Anterior cingulate cortex (tissue), 58 donors: ENCODE measurements around the gene OXCT1.
A peak's percentile ranks its signal among the peaks of the same experiment; 100 is the strongest.

ENCODE experiments used
- DNase-seq, 58 donors: peaks; one replicate each; lab custom pipeline; 2025; lab: John Stamatoyannopoulos, UW

The OXCT1 gene

DNA sequence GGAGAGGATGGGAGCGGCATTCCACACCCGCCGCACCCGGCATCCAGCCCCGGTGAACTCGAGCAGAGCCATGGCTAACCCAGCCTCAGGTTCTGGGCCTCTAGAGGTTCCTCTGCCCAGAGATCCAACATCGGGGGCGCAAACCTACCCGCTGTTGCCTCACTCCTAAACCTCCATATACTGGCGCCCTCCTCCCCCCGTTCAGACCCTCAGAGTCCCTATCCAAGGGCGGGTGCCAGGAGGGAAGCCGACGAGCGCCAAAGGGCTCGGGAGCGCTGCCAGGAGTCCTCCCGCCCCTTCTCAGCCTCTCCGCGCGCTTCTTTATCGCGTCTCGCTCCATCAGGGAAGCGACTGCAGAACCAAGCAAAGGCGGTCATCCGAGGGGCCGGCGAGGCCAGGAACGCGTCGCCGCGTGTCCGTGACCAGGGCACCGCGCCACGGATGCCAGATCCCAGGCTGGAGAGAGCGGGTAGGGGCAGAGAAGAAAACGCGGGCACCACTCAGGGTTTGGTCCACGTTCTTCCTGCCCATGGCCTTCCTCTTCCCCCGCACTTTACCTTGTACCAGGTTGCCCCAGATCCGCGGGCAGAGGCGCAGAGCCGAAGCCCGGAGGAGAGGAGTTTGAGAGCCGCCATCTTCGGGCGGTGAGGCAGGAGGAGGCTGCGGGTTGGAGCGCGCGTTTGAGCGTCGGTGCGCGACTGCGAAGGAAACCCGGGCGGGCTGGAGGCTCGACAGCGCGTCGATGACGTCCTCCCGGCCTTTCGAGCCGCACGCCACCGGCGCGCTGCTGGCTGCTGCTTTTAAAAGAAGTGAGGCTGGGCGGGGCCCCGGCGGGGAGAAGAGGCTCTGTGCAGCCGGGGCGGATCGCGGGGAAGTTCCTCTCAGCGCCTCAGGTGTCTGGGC lies at the start of gene OXCT1:
Gene OXCT1, minus strand, starts transcription at position 702 of the 903 bp plus-strand sequence. Its CDS starts 67 bp downstream, at position 635.
- DNase-seq, result peak in 57 of 58 donors; percentile 31 to 84 (median 63)

DNA sequence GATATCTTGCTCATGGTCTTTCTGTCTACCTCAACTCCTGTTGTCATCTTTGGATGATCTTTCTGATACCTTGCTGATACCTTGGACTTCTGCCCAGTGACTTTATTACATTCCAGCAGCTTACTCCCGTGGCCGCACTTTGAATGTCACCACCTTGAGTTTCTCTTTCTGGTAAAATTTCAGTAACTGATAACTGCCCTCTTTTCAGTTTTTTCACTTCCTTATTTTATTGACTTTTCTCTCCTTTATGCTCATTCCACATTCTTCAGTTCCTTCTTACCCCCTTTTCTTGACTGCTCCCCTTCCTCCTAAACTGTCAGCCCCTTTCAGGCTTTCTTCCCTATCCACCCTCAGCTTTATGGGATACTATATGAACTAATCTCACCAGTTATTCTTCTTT lies 47.9 kb upstream of the OXCT1 start:
- DNase-seq, result no peak

DNA sequence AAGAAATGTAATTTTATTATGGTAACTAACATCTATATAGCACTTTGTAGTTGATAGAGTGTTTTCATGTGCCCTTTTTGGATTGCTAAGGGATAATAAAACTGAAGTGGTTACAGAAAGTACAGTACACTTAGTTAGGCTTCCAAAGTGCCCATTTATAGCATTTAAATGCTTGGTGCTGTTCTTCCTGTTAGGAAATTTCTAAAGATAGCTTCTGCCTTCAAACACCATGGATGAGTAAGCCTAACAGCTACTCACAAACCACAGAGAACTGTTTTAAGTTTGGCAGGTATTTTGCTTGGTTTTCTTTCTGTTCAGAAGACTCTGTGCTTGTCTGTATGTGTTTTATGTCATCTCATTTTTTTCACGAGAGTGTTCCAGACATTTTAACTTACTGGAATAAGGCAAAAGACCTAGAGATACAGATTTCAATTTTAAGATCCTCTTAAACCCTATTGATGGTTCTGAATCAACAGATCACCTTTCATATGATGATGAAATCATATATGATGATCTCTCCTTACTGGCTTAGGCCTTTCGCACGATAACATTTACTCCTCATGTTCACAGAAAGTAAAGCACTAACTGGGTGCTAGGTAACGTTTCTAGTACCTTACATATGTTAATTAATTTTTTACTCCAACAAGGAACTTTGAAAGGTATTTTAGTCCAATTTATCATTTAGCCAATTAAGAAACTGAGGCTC lies 38.3 kb upstream of the OXCT1 start:
- DNase-seq, result peak in 2 of 58 donors; percentile 20 to 42

DNA sequence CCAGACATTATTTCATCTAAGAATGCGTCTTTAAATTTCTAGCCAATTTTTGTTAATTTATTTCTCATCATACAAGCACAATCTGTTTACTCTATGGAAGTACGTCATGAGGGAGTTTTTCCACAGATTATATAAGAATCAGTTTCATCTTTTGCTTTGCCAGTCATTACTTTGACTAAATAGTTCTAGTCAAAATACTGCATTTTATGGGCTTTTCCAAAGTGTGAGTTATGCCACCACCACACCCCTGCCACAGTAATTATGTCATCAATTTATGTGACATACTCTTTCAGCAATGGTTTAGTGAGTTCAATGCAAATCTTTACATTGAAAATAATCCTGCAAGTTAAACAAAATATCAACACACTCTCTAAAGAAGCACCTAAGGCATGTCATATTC lies 35.9 kb upstream of the OXCT1 start:
- DNase-seq, result no peak

DNA sequence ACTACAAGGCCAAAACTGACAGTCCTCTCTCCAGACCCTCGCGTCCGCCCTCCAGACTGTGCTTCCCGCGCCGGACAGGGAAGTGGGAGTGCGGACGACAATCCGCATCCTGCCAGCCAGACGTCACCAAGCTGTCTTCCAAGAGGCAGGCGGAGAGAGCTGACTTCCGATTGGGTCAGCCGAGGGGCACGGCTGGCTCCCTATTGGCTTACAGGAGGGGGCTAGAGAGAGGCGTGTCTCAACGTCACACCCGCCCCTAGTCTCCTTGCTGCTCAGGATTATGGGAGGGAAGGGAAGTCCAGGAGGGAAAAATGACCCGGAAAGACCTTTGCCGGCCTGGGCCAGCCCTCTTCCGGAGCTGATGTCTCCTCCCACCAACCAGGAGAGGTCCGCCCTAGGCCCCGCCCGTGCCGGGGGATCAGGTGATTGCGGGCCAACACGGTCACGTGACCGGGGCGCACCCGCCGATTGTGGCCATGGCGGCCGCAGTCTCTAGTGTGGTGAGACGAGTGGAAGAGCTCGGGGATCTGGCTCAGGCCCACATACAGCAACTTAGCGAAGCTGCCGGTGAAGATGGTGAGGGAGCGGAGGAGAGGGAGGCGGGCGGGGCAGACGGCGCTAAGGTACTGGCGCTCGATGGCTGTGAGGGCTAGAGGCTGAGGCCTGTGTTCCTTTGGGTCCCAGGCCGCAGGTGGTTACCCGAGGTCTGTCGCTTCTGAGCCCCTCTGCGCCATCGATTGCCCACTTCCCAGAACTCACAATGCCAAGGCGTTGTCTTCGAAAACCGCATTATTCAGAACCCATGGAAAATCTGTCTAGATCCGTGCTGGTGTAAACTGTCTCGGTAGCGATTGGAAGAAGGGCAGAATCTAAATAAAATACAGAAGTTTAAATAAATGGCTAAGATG lies 33.9 kb upstream of the OXCT1 start, which contains the start of gene RIMOC1:
Gene RIMOC1, plus strand, starts transcription at position 453 of the 908 bp plus-strand sequence. Its CDS starts 24 bp downstream, at position 477.
- DNase-seq, result peak; percentile 93 to 100 (median 99)

DNA sequence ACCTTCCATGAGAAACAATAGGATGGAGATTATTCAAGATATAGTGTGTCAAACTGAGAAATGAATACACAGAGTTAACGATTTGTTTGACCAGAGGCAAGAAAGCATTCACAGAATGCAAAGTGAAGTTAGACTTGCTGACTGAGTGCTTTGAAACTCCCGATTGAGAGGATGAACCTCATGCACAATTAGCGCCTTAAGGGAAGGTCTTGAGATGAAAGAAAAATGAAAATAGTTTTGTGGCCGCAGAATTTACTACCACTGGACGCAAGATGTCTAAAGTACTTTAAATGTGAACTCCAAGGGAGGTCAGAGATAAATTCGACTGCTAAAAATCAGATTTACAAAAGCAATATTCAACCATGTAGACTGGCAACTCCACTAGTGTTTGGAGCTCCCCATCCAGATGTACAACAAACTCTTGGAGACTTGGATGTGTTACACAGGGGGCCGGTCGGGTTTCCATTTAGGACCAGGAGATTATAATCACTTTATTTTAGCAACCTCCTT lies 33.2 kb upstream of the OXCT1 start:
- no peak for DNase-seq

DNA sequence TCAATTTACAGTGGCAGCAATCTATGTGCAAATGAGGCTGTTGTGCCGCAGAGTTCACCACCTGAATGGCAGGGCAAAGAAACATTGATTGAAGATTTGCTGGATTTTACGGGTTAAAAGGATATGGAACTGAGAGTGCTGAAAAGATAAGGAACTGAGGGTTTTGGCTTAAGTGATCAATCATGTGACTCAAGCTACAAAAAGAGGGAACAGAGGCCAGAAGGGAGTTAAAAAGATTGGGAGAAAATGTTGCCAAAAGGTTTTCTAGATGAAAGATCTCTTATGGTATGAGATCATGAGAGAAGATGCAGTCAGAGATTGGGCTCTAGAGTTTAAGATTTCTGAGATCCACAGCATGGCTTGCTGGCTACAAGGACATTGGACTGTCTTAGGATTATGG lies 26.0 kb upstream of the OXCT1 start:
- no peak for DNase-seq

DNA sequence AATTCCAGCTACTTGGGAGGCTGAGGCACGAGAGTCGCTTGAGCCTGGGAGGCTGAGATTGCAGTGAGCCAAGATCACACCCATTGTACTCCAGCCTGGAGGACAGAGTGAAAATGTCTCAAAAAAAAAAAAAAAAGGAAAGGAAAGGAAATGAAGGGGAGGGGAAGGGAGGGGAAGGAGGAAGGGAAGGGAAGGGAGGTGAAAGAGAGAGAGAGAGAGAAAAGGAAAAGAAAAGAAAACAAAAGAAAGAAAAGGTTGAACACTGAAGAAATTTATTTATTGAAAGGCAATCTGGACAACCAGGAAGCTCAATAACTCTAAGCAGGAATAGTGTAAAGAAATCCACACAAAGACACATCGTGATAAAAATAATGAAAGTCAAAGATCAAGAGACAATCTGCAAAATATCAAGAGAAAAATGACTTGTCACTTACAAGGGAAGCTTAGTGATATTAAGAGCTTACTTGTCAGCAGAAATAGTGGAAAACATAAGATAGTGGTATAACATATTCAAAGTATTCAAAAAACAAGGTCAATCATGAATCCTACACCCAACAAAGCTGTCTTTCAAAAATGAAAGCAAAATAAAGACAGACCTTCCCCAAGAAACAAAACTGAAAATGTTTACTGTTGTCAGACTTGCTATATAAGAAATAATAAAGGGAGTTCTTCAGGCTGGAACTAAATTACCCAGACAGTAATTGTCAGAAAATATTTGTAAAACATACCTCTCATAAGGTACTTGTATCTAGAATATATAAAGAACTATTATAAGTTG lies 23.0 kb upstream of the OXCT1 start:
- DNase-seq, result no peak

DNA sequence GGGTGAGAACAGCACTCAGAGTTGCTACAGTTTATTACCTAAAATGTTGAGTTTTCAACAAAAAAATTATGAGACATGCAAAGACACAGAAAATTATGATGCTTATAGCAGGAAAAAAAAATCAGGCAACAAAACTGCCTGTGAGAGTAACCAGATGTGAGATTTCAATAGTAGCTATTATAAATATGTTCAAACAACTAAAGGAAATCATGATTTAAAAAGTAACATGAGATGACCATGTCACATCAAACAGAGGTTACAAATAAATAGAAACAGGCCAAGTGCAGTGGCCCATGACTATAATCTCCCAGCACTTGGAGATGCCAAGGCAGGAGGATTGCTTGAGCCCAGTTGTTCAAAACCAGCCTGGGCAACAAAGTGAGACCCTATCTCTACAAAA lies 21.8 kb upstream of the OXCT1 start:
- no peak for DNase-seq

DNA sequence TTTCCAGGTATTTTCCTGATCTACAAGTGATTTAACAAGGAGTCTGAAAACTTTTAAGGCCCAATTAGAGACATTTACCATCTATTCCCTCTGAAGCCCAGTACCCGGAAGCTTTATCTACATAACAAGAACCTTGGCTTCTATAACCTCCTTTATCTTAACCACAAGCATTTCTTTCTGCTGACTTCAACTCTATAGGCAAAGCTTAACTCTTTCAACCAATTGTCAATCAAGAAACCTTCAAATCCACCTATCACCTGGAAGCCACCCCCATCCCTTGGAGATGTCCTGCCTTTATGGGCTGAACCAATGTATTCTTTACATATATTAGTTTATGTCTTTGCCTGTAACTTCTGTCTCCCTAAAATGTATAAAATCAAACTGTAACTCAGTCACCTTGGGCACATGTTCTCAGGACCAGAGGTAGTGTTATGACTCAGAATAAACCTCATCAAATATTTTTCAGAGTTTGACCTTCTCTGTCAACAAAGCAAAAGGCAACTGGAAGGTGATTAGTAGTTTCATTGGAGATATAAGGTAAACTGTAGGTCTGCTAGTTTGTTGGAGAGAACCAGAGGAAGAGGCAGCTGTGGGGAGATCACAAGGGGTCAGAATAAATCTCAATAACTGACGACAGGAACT lies 21.0 kb upstream of the OXCT1 start:
- DNase-seq, result no peak

DNA sequence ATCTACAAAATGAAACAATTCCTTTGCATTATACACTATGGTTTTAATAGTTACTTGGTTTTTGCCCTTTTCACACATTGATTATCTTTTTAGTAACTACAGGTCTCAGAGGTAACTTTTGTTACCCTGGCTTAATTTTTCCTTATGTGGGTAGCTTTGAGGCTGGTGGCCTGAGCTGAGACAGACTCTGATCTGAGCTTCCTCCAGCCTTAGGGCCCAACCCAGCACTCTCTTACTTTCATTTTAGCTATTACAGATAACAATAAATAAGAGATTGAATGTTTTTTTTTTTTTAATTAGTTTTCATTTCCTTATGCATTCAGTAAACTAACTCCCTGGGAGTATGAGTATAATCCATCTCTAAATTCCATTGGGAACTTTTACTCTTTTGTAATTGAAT lies 15.1 kb upstream of the OXCT1 start:
- no peak for DNase-seq

DNA sequence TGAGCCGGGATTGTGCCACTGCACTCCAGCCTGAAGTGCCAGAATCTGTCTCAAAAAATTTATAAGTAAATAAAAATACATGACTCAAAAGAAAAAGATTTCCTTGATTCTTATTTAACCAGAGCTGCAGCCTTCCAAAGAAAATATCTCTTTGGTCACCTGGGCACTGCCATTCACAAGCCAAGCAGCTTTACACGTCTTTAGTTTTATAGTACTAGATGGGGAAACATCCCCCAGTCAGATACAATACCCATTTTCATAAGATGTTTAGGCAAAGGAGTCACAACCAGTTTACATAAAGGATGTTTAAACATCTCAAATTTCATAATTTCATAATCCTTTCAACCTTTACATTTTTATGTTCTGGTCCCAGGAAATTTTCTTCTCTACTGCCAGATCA lies 13.7 kb upstream of the OXCT1 start:
- DNase-seq, result no peak

DNA sequence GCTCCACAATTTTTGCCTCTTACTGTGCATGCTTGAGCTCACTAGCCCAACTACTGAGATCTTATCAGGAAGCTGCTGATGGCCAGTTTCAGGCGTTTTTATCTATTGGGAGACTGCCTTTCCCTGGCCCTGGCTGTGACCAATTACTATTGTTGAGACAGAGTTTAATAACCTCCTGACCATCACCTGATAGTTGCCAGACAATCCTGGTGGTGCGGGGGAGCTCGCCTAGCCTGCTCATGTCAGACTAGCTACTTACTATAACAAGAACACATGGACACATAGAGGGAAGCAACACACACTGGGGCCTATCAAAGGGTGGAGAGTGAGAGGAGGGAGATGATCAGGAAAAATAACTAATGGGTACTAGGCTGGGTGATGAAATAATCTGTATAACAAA lies 13.0 kb upstream of the OXCT1 start:
- DNase-seq, result no peak

DNA sequence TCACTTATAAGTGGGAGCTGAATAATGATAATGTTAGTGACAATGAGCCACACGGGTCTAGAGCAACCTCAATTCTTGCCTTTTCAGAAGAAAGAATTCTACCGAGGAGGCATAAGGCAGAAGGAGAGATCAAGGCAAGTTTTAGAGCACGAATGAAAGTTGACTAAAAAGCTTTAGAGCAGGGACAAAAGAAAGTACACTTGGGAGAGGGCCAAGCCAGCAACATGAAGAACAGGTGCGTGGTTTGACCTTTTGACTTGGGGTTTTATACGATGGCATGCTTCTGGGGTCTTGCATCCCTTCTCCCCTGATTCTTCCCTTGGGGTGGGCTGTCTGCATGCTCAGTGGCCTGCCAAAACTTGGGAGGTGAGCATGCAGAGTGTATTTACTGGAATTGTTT lies 12.5 kb upstream of the OXCT1 start:
- DNase-seq, result no peak

DNA sequence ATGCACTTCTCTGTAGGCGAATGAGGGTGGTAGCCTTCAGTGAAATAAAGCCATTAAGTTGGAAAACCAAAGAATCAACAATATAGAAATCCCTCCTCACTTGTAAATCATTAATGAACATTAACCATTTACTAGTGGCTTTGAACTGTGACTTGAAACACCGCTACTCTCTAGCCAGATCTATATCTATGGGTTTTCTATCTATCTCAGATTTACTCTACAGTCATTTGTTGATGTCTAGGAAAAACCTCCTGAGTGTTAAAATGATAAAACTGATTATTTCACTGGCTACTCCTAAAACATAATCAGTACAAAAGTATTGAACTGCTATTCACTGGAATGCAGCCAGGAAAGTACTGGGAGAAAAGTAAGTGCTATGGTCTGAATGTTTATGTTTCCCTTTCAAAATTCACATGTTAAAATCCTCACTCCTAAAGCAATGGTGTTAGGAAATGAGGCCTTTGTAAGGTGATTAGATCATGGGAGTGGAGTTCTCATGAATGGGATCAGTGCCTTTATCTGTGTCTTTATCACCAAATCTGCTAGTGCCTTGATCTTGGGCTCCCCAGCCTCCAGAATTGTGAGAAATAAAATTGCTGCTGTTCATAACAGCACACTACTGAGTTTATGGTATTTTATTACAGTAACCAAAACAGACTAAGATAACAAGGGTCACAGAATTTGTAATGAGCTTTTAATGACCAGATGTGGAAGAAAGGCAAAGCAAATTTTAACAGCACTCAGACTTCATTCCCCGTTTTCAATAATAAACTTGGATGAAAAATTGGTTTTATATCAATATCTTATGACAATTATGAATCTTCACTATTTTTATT lies 8.6 kb upstream of the OXCT1 start:
- no peak for DNase-seq

DNA sequence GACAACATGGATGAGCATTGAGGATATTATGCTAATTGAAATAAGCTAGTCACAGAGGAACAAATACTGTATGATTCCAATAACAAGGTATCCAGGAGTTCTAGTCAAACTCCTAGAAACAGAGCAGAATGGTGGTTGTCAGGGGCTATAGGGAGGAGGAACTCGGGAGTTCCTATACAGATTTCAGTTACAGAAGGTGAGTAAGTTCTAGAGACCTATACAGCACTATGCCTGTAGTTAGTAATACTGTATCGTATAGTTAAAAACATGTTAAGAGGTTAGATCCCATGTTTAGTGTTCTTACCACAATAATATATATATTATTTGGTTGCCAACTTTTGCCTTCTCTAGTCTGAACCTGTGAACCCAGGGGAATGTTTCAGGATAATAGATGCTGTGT lies 7.9 kb upstream of the OXCT1 start:
- no peak for DNase-seq

DNA sequence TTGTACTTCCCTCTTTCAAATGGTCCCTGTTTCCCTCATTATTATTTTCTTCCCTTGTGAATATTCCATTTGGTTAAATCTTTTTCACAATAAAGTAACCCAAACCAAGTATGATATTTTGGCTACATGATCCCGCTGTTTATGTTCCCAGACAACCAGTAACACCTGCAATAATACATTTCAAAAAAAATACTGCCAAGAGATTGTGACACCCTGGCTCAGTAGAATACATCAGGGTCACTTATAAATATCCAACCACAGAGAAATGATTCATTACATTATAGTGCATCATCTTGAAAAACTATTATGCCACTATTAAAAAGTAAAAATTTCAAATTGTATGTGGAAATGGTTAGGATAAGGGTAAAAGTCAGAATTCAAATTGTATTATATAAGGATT lies 7.2 kb upstream of the OXCT1 start:
- DNase-seq, result no peak

DNA sequence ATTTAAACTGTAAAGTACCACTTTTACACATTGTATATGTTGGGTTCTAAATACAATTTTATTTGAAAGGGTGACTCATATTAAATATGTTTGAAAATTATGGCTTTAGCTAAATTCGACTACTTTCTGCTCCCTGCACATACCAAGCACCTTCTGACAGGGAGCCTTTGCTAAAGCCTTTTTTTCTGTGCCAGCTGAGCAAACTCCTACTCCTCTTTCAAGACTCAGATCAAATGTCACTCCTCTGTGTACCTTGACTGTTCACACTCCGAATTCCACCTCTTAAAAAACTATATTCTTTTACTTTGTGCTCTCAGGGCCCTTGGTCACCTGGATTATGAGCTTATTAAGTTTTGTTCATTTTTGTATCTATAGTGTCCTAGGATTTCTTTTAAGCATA lies 6.5 kb upstream of the OXCT1 start:
- DNase-seq, result no peak
